Measurements from ENCODE around the gene SYTL5. TPM values are rescaled to one million over a fixed set of nuclear protein-coding genes. Genes with fewer than 3 reads are reported as not detected.

The SYTL5 gene
- total and polyA plus RNA-seq, 3 donors from 2014 or later = 1.0 to 1.7 (median 1.1) TPM

DNA sequence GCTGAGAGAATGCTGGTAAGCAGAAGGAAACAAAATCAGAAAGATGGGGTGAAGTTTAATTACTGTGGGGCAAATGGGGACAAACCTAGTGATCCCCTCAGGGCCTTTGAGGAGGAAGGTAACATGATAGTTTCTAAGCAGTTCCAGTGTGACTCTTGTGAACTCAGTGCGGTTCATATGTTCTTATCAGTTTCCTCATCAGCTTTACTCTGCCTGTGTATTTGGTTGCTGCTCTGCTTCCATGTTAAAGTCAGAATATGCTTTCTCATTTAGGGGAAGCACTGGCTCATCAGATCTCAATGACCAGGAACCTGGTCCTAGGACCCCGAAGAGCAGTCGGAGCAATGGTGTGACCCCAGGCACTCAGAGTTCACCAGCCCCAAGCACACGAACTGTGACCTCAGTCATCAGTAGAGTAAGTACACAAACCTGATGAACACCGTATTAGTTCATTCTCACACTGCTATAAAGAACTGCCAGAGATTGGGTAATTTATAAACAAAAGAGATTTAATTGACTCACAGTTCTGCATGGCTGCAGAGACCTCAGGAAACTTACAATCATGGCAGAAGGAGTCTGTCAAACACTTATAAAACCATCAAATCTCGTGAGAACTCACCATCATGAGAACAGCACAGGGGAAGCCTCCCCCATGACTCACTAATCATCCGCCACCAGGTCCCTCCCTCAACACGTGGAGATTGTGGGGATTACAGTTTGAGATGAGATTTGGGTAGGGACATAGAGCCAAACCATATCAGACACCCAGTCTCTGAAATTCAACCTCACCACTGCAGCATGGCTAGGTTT lies 83.0 kb downstream of the SYTL5 start:
- Histone ChIP-seq H3K4me3 (no peak overlapping the region), H3K36me3 (ENCODE audit: low read depth, missing control alignments) (no peaks in the 10 kb centered on the region), H3K4me1 (no peaks in the 10 kb centered on the region), H3K27me3 (no peaks in the 10 kb centered on the region), H3K9me3 (no peaks in the 10 kb centered on the region), H3K27ac (no peak overlapping the region)
- TF ChIP-seq CTCF (IDR thresholded peaks at IDR 0.05) (no peak), POLR2A (IDR thresholded peaks at IDR 0.05) (no peak)
- WGBS, 2 donors = 82 to 83% methylated on average over 4 to 8 of the region's 8 CpGs
- intact Hi-C loops (cut with DNase I; ENCODE audit: low total_unique reads) = no loop called here
- no peak for DNase-seq

- no peaks in the 10 kb centered on the region for H3K4me1 ChIP-seq
Observed at GRCh38 chrX:38095971-38096529, 89.7 kb downstream of the SYTL5 start.

GRCh38 chrX:38099688-38100087 lies 93.3 kb downstream of the SYTL5 start:
- DNase-seq = no peak
- H3K9me3 ChIP-seq = no peaks in the 10 kb centered on the region
- H3K4me1 ChIP-seq = no peaks in the 10 kb centered on the region
- no peaks in the 10 kb centered on the region for H3K36me3 ChIP-seq (ENCODE audit: low read depth, missing control alignments)
- H3K27ac ChIP-seq = no peak overlapping the region
- H3K27me3 ChIP-seq = no peaks in the 10 kb centered on the region
- TF ChIP-seq POLR2A (IDR thresholded peaks at IDR 0.05) (no peak), CTCF (IDR thresholded peaks at IDR 0.05) (no peak)
- intact Hi-C loops (cut with DNase I; ENCODE audit: low total_unique reads) = no loop called here
- no peak overlapping the region for H3K4me3 ChIP-seq

More at GRCh38 chrX:38095971-38096529, 89.7 kb downstream of the SYTL5 start:
- TF ChIP-seq CTCF (IDR thresholded peaks at IDR 0.05) (no peak), POLR2A (IDR thresholded peaks at IDR 0.05) (no peak)
- Histone ChIP-seq H3K36me3 (ENCODE audit: low read depth, missing control alignments) (no peaks in the 10 kb centered on the region), H3K4me3 (no peak overlapping the region), H3K27me3 (no peaks in the 10 kb centered on the region), H3K27ac (no peak overlapping the region), H3K9me3 (no peaks in the 10 kb centered on the region)
- intact Hi-C loops (cut with DNase I; ENCODE audit: low total_unique reads) = no loop called here
- no peak for DNase-seq
- WGBS, 2 donors = 81 to 93% methylated on average over 4 of the region's 4 CpGs

DNA sequence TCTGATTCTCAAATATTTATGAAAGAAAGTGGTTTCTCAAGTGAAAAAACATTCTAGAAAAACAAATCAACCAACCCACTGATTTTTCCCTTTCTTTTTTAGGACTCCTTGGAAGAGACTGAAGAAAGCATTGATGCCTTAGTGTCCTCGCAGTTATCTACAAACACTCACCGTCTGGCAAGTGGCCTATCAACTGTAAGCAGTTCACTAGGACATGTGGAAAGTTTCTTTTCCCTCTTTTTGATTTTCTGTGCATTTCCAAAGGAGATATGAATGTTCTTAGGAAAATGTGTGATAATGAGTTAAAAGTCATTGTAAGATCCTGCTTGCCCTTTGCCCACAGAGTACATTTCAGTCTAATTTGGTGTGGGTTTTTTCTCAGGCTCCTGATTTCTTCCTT lies 95.9 kb downstream of the SYTL5 start:
- 27 to 39% methylated on average over 2 of the region's 2 CpGs for WGBS, 2 donors
- Histone ChIP-seq H3K27me3 (no peaks in the 10 kb centered on the region), H3K4me1 (no peaks in the 10 kb centered on the region), H3K36me3 (ENCODE audit: low read depth, missing control alignments) (no peaks in the 10 kb centered on the region), H3K9me3 (no peaks in the 10 kb centered on the region), H3K4me3 (no peak overlapping the region), H3K27ac (no peak overlapping the region)
- no peak for TF ChIP-seq POLR2A (IDR thresholded peaks at IDR 0.05)
- TF ChIP-seq CTCF (IDR thresholded peaks at IDR 0.05) = no peak
- intact Hi-C loops (cut with DNase I; ENCODE audit: low total_unique reads) = no loop called here
- DNase-seq = no peak

Measured in testis (tissue), 3 donors.